H1 (cell line): ENCODE data around the gene GYS2.

Experiments
- CBX5 ChIP-seq: fragments of 300-800, 300-1000 bp; sonication (generic); IDR thresholded peaks from 2 replicates; pipeline ENCODE4 v1.7.1; 2016; ENCODE audit warnings: antibody characterized with exemption, low read length, low read depth
- CEBPB ChIP-seq: IDR thresholded peaks from 2 replicates; pipeline ENCODE4 v1.6.1; 2012; ENCODE audit warnings: low read depth, low read length
- CREB1 ChIP-seq: IDR thresholded peaks from 2 replicates; pipeline ENCODE4 v1.6.1; 2012; ENCODE audit warnings: inconsistent platforms
- CTCF ChIP-seq, 3 experiments: IDR thresholded peaks; 1 replicate in 2 of 3; 2 replicates in 1 of 3; pipeline versions ENCODE4 v1.5.1 to v1.6.1; 2011; ENCODE audit warnings: low read length in 3 of 3, mild to moderate bottlenecking in 3 of 3, inconsistent platforms in 2 of 3, low read depth in 1 of 3, moderate library complexity in 1 of 3; ENCODE audit not compliant: insufficient read depth in 1 of 3; ENCODE audit errors: control extremely low read depth in 1 of 3
- EP300 ChIP-seq, 2 experiments: IDR thresholded peaks; 1 replicate in 1 of 2; 2 replicates in 1 of 2; pipeline ENCODE4 v1.6.1; 2011 to 2012; ENCODE audit warnings: low read depth in 2 of 2, low read length in 2 of 2, mild to moderate bottlenecking in 2 of 2, borderline replicate concordance in 1 of 2, inconsistent platforms in 1 of 2, moderate library complexity in 1 of 2
- HDAC6 ChIP-seq: IDR thresholded peaks from one replicate; pipeline ENCODE4 v1.7.1; 2012; ENCODE audit warnings: low read depth, mild to moderate bottlenecking, inconsistent platforms, low read length, moderate library complexity
- KDM1A ChIP-seq: fragments of 200-600, 300-600 bp; sonication (generic); IDR thresholded peaks from 2 replicates; pipeline ENCODE4 v1.7.1; 2016; ENCODE audit warnings: mild to moderate bottlenecking, low read length, borderline replicate concordance
- PHF8 ChIP-seq: fragments of 200-600 bp; sonication (generic); conservative IDR thresholded peaks from 2 replicates; pipeline ENCODE4 v1.7.1; 2012; ENCODE audit warnings: low read depth, mild to moderate bottlenecking, inconsistent platforms, low read length, moderate library complexity
- POLR2A ChIP-seq, 2 experiments: IDR thresholded peaks; 1 replicate in 1 of 2; 2 replicates in 1 of 2; pipeline ENCODE4 v1.6.1; 2011; ENCODE audit warnings: low read depth in 2 of 2, low read length in 2 of 2, mild to moderate bottlenecking in 2 of 2; ENCODE audit errors: control extremely low read depth in 1 of 2
- POLR2AphosphoS5 ChIP-seq: IDR thresholded peaks from 2 replicates; pipeline ENCODE4 v1.6.1; 2011; ENCODE audit warnings: low read depth, low read length
- RXRA ChIP-seq: IDR thresholded peaks from 2 replicates; pipeline ENCODE4 v1.6.1; 2011; ENCODE audit warnings: low read depth, mild to moderate bottlenecking, low read length, moderate library complexity; ENCODE audit not compliant: insufficient read depth
- TAF1 ChIP-seq: IDR thresholded peaks from 2 replicates; pipeline ENCODE4 v1.6.1; 2011; ENCODE audit warnings: mild to moderate bottlenecking, low read depth, low read length
- YY1 ChIP-seq: IDR thresholded peaks from 2 replicates; pipeline ENCODE4 v1.6.1; 2011; ENCODE audit warnings: low read depth, mild to moderate bottlenecking, low read length
- ZNF274 ChIP-seq: IDR thresholded peaks from 2 replicates; pipeline ENCODE4 v1.7.0; 2012; ENCODE audit warnings: low read length, borderline replicate concordance; ENCODE audit errors: extremely low read depth

GRCh38 chr12:21648378-21648777 lies 43.7 kb upstream of the GYS2 start:
- TF ChIP-seq CTCF (IDR thresholded peaks at IDR 0.05; ENCODE audit: control extremely low read depth in 1 of 3, insufficient read depth in 1 of 3, low read depth in 1 of 3, low read length in 3 of 3) (no peak), POLR2A (IDR thresholded peaks at IDR 0.05; ENCODE audit: control extremely low read depth in 1 of 2, low read depth in 2 of 2, low read length in 2 of 2) (peak in 1 of 2 experiments; percentile 77; a peak in 1 of 3 replicates), KDM1A (no peak), EP300 (IDR thresholded peaks at IDR 0.05; ENCODE audit: borderline replicate concordance in 1 of 2, low read depth in 2 of 2, low read length in 2 of 2) (no peak), POLR2AphosphoS5 (no peak), CBX5 (no peak), RXRA (no peak), HDAC6 (no peak), CREB1 (no peak), ZNF274 (no peak), PHF8 (no peak), CEBPB (no peak), YY1 (no peak), TAF1 (no peak)
